Renal cortex interstitium (tissue), 11 donors: ENCODE data around the gene RXRA. TPM values are rescaled to one million over a fixed set of nuclear protein-coding genes. Genes with fewer than 3 reads are reported as not detected.

Source experiments
- DNase-seq, 11 donors: peaks; one replicate each; pipeline ENCODE4 v3.0.0-alpha.2; 2013; ENCODE audit warnings: low read depth in 9 of 11, low spot score in 4 of 11; ENCODE audit errors: extremely low read depth in 1 of 11
- polyA plus RNA-seq, 3 donors: library from polyadenylated mRNA; unstranded; fragments of 120-200 nt; gene quantifications; one replicate each; pipeline ENCODE4 v1.2.1, GENCODE V29; 2013; ENCODE audit not compliant: insufficient read length in 3 of 3

Gene RXRA
- polyA plus RNA-seq, 3 donors: 33.5 to 51.7 (median 44.8) TPM

GRCh38 chr9:134383148-134383547 lies 56.9 kb downstream of the RXRA start:
- DNase-seq: no peak

GRCh38 chr9:134384811-134385479 lies 58.7 kb downstream of the RXRA start:
- DNase-seq: no peak

GRCh38 chr9:134385915-134386314 lies 59.7 kb downstream of the RXRA start:
- DNase-seq: no peak

DNA sequence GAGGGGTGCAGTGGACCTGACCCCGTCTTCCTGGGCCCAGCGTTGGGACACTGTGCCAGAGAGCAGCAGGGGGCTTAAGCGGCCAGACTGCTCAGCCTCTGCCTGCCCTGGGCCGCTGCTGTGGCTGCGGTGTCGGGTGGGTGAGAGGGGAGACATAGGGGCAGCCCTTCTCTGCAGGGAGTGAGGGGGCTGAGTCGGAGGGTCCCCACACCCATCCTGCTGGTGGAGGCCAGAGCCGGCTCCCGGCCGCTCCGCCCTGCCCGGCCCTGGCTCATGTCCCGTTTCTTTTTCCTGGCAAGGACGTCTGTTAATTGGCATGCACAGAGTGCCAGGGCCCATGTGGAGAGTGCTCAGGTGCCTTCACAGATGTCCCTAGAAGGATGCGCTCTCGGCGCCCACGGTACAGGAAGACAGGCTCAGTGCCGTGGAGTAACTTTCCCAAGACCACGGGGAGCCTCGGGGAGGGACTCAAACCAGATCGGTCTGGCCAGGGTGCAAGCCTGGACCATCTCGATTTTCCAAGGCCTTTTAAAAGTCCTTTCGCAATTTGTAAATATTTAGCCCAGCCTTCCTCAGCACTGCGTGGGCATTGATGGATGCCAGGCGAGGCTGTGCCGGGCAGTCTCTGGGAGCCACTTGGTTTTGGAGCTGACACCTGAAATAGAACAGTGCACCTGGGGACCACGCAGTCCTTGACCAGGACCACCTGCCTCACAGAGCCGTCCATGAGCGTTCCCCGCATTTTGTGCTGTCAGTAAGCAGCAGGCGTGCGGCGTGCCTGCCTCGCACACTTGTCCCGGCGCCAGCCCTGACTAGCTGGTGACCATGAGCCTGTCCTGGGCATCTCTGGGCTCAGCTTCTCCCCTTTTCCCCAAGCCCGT lies 60.9 kb downstream of the RXRA start:
- DNase-seq: no peak

DNA sequence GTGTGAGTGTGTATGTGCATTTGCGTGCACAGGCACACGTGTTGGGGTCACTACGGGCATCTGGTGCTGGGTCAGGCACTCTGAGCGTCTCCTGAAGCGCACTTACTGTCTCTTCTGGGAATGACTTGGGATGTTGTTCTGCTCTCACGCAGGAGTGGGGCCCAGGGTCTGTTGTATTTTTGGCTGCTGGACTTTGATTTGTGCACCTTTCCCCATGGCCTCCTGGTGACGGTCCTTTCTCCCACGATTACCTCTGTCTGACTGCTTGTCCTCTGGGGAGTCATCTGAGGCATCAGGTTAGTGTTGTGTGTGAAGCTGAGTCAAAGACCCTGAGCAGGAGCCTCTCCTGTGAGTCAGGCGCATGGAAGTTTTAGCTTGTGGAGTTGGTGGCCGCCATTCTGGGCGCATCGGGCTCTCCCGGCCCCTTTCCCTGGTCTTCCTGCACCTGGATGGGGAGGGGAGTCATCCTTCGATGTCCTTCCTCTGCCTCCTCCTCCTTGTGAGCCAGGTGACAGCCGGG lies 62.1 kb downstream of the RXRA start:
- DNase-seq: no peak

DNA sequence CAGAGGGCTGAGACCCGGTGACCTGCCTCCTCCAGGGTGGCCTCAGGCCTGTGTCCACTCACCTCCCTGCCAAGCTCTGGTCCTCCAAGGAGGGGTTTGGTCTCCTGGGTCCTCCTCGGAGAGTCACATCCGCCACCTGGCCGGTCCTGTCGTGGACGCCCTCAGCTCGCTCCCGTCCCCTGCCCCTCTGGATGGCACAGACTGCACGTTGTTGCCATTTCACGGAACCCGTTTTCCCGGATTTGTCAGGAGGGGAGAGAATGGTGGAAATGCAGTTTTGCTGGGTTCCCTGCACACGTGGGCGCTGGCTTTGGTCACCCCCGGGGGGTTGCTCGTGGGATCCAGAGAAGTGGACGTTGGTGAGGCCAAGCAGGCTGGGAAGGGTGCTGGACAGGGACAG lies 62.7 kb downstream of the RXRA start:
- no peak for DNase-seq

GRCh38 chr9:134389642-134390041 lies 63.4 kb downstream of the RXRA start:
- no peak for DNase-seq

DNA sequence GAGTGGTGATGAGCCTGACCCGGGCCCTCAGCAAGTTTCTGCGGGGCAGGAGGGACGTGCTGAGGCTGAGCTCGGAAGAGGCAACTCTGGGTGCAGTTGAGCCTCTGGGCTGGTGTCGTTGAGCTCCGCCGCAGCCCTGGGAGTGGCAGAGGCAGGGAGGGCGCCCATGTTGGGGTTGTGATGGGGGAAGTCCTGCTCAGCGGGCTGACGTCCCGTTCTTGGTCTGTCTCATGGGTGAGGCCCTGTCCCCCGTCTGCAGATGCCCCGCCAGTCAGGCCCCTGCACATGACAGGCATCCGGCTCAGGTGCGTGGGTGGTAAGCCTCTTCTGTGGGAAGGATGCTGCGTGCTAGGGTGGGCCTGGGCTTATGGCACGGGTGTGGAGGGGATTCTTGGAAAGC lies 64.3 kb downstream of the RXRA start:
- DNase-seq: no peak

GRCh38 chr9:134390947-134391318 lies 64.7 kb downstream of the RXRA start:
- no peak for DNase-seq

DNA sequence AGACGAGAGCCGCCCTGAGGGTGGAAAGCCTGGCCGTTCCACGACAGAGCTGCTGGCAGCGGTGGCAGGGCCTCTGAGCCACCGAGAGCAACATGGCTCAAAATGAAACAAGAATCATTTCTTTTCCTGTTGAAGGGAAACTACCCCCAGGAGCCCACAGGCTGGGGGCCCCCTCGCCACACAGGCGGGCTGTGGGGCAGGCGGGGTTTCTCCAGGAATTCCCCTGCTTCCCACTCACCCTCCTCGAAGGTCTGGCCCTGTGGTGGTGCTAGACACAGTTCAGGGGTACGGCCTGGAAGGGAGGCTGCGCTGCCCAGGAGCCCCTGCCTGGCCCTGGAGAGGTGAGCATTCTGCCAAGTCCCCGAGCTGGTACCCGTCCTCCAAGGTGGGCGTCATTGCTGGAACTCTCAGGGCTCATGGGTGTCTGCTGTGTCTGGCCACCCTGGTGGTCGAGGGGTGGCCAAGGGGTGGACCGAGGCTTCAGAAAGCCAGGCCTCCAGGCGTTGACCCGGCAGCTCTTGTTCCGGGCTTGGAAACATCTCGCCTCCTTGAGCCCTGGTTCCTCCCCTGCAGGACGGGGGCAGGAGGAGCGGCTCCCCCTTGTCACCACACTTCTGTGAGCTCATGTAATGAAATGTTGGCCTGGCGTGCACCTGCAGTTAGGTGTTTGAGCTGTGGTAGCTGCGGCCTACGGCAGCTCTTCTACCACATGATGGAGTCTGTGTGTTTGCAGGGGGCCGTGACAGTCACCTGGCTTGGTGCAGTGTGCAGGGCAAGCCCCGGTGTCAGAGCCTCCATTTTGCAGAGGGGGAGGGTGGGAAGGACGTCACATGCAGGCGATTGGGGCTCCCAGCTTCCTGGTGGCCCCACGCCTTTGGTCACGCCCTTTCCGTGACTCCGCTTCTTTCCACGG lies 65.3 kb downstream of the RXRA start:
- no peak for DNase-seq

GRCh38 chr9:134392900-134393299 lies 66.6 kb downstream of the RXRA start:
- no peak for DNase-seq

GRCh38 chr9:134393582-134394280 lies 67.5 kb downstream of the RXRA start:
- no peak for DNase-seq

DNA sequence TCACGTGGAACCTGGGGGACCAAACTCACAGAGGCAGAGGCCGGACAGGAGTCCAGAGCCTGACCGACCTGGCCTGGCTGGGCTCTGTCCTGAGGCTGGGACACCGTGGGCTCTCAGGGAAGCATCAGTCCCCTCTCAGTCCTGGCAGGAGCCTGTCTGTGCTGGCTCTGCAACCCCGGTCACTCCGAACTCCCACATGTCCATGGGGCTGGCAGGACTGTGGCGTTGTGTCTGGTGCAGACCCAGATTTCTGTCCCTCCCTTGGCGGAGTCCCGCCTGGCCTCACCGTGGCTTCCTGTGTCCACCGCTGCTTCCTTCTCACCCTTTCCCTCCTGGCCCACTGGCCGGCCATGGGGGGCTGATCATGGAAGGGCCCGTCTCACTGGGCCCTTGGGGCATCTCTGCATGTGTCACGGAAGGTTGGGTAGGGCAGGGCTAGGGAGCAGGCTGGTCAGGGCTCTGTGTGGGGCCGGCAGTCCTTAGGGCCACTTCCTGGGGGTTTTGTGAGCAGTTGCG lies 68.8 kb downstream of the RXRA start:
- no peak for DNase-seq

DNA sequence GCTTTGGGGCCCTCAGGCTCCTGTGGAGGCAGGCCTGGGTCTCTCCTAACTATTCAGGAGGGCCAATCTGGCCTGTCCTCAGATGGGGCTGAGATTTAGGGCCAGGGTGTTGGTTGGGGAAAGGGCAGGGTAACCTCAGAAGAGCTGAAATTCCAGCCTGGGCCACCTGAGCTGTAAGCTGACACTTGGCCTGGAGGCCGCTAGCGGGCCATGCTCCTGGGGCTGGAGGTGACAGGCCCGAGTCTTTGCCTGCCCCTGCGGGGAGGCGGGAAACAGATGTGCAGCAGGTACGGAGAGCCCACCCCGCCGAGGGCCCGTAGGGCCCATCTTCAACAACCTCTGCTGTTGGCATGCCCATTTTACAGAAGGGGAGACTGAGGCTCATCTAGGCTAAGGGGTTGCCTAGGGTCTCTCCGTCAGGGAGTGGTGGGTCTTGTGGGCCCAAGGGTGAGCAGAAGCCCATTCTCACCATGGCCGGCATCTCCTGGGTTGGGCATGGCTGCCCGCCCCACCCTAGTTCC lies 69.5 kb downstream of the RXRA start:
- no peak for DNase-seq

DNA sequence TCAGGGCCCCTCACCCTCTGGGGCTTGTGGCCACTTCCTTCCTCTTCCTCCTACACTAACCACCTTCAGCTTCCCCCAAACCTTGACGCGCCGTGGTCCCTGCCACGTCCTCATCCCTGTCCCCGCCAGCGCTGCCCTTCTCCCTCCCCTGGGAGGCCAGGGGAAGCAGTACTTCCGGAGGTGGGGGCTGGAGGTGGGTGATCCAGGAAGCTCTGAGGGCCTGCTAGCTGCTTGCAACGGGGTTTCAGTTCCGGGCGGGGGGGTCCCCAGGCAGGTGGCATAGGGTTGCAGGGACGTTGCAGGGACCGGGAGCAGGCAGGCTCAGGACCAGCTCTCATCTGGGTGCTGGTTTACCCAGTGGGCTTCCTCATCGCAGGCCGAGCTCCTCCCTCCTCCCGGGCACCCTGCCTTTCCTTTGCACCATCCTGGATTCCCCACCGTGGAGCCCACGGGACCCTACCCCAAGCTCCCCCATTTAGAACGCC lies 70.0 kb downstream of the RXRA start:
- DNase-seq: no peak

- DNase-seq: no peak
These were observed 70.6 kb downstream of the RXRA start for GRCh38 chr9:134396825-134397224.

- DNase-seq: no peak
These were observed 72.5 kb downstream of the RXRA start for GRCh38 chr9:134398756-134399155.

DNA sequence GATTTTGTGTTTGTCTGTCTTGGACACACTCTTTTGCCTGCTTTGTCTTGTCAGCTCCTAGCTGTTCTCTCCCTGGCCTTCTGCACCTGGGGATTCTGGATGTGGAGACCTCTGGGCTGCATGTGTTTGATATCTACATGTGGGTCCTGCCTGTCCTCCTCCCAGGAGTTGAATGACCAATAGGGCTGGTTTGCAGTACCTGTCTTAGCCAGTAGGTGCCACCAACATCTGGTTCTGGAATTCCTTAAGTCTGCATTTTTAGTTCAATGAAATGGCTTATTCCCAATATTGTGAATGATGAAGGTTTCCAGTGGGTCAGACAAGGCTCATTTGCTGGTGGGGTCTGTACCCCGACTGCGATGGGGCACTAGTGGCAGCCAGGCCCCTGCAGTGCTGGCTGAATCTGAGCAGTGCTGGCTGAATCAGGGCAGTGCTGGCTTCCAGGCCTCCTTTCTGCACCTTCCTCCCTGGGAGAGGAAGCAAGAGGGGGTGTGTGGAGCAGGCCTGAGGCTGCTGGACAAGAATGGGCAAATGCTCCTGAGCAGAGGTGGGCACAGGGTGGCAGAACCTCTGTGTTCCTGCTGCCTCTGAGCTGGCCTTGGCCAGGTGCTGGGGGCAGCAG lies 73.3 kb downstream of the RXRA start:
- no peak for DNase-seq
